8988T (cell line): ENCODE measurements around the gene TUBB4A.

ENCODE experiments used
- DNase-seq: peaks from one replicate; pipeline ENCODE4 v3.0.0; 2011

TUBB4A gene

DNA sequence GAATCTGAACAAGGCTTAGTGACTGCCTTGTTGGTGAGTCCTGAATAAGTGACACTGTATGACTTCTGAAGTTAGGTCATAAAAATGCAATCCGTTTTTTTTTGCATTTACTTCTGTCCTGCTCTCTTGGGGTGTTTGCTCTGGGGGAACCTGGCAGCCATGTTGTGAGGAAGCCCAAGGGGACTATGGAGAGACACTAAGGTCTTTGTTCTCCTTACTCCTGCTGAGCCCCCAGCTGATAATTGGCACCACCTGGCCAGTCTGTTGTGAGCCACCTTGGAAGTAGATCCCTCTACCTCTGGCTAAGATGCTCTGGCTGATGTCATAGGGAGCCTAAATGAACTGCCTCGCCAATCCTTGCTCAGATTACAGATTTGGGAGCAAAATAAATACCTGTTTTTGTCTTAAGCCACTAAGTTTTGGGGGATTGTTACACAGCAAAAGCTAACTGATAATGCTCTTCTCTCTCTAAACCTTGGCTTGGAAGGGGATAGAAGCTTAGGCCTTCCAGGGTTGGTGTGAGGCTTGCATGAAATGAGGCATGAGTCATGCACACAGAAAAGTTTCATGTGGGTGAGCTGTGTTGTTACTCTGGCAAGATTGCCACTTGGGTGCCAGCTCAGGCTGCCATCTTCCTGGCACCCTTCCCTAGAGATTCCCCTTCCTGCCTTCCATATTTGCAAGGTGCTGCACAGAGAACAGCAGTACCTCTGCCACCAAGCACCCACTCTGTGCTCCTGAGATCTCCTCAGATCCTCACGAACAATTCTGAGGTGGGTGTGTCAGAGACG is 10.1 kb downstream of the TUBB4A start:
- DNase-seq = no peak

DNA sequence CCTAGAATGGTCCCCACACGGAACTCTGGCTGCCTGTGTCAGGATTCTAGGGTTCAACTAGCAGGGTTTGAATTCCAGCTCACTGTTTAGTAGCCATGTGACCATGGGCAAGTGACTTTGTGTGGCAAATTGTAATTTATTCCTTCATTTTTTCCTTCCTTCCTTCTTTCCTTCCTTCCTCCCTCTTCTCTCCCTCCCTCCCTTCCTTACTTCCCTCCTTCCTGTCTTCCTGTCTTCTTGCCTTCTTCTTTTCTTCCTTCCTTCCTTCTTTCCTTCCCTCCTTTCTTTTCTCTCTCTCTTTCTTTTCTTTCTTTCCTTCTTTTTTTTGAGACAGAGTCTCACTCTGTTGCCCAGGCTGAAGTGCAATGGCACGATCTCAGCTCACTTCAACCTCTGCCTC is 12.0 kb downstream of the TUBB4A start:
- no peak for DNase-seq

DNA sequence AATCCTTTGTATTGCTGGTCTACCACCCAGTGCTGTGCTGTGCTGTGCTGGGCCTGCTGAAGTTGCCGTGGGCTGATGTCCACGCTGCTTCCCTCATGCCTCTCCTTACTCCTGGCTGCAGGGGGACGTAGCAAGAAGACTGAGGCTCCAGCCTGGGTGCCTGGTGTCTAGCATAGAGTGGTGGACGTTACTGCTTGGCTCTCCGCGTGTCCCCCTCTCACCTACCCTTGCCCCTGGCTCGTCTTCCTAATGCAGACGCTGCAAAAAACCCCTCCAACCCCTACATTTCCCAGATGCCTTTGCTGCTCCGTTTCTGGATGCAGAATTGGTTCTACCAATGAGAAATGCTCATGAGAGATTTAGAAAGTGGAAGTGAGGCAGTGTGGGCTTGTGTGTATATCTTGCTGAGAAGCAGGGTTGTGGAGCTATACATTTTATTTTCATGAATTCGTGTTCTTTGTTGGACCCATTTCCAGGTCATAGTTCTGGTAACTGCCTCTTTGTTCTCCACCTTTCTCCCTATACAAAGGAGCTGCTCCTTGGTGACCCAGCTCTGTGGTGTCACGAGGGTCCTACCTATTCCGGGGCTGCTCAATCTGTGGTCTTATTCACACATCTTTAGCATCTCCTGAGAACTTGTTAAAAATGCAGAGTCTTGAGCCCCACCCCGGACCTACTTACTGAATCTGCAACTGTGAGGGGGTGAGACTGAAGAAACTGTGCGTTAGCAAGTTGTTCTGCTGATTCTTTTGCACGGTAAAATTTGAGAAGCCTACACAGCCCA is 12.6 kb downstream of the TUBB4A start:
- DNase-seq = no peak

DNA sequence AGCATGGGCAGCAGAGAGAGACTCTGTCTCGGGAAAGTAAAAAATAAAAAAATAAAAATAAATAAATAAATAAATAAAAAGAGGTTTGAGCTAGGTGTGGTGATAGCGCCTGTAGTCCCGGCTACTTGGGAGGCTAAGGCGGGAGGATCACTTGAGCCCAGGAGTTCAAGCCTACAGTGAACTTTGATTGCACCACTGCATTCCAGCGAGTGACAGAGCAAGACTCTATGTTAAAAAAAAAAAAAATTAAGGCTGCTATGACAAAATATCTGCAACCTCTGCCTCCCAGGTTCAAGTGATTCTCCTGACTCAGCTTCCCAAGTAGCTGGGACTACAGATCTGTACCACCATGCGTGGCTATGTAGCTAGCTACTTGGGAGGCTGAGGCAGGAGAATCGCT is 17.3 kb downstream of the TUBB4A start:
- DNase-seq = no peak

DNA sequence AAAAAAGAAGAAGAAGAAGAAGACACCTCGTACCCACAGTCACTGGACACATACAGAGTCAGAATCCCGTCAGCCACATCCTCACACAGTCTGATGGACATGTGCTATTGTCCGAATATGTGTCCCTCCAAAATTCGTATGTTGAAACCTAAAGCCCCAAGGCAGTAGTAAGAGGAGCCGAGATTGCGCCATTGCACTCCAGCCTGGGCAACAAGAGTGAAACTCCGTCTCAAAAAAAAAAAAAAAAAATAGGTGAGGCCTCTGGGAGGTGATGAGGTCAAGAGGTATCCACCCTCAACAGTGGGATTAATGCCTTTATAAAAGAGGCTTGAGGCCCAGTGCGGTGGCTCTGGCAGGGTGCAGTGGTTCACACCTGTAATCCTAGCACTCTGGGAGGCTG is 17.9 kb downstream of the TUBB4A start:
- no peak for DNase-seq

DNA sequence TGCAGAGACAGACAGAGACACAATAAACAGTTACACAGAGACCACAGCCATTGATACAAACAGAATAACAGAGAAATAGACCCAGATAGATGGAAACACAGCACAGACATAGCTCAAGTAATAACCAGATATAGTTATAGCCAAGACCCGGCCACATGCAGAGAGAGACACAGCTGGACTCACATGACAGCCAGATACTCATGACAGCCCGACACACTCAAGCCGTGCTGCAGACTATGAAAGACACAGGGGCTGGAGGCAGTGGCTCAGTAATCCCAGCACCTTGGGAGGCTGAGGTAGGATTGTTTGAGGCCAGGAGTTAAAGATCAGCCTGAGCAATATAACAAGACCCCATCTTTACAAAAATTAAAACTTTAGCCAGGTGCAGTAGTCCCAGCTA is 18.9 kb downstream of the TUBB4A start:
- no peak for DNase-seq

DNA sequence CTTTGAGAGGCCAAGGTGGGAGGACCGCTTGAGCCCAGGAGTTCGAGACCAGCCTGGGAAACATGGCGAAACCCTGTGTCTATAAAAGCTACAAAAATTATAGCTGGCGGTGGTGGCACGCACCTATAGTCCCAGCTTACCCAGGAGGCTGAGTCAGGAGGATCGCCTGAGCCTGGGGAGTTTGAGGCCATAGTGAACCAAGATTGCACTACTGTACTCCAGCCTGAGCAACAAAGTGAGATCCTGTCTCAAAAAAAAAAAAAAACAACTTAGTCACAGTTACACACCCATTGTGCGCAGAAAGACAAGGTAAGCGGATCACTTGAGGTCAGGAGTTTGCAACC is 19.8 kb downstream of the TUBB4A start:
- DNase-seq = no peak

DNA sequence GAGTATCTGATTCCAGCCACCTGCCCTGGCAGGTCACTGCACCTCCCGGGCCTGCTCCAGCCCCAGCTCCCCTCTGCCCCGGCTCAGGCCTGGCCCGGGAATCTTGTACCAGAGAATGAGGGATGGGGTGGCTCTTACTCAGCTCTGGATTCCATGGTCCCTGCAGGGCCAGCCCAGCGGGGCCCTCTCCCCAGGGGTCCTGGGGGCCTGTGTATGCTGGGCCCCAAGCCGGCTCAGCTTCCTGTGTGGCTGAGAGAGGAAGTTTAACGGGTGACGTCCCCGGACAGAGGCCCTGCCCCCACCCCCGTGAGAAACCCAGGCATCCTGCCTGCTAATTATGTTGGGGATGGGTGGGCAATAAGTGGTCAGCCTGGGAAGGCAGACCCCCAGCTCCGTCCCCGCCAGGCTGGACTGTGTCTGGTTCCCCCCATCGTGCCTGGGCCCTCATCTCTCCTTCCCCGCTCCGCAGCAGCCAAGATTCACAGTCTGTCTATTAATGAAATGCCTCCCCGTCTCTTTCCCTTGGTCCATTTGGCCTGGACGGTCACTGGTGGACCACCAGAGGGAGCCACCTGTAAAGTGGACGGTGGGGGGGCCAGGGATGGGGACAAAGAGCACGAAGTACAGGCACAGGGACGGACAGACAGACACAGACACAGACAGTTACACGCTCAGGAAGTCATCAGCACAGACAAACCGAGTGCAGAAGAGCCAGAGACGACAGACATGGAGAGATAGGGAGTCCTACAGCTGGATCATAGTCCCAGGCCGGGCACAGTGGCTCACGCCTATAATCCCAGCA is 20.4 kb downstream of the TUBB4A start, which contains the start of gene DENND1C:
DENND1C (minus strand) TSS at position 247 of the 802 bp plus-strand sequence; CDS start at position 155, 92 bp downstream.
- DNase-seq = no peak

DNA sequence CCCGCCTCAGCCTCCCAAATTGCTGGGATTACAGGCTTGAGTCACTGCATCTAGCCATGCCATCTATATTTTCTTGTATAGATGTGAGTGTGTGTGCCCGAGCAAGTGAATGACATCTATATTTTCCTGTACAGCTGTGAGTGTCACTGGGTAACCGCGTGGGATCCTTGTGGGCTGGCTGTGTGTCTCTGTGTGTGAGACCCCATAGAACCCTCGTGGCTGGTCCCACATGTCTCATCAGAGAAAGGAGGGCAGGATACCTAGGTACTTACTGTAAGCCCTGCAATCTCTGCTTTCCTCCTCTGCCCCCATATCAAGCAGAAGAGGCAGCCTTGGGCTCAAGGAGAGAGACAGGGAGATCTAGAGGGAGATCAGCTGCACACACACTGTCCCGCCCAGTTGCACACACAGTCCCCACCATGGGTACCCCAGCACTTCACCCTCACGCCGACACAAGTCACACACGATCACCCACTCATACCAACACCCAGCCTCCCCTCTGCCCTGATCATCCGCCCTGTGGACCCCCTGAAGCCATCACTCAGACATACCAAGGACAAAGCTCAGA is 21.2 kb downstream of the TUBB4A start:
- DNase-seq = no peak

DNA sequence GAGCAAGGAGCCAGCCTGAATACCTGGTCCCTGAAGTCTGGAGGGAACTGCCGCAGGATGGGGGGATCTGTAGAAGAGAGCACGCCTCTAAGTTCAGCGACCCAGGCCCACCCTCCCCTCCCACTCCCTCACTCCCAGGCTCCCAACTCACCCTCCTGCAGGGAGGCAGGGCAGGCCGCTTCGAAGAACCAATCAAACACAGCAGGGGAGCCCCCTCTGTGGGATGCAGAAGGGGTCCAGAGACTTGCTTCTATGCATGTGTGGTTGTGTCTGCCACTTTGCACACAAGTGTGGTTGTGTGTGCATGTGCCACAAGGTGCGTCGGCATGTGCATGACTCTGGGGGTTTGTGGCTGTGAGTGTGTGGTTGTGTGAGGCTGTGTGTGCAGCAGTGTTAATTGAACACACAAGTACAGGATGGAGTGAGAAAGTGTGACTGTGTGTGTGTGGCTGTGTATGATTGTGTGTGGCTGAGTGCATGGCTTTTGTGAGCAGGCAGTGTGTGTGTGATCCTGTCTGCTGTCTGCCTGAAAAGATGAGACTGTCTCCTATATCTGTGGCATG is 22.2 kb downstream of the TUBB4A start:
- no peak for DNase-seq

DNA sequence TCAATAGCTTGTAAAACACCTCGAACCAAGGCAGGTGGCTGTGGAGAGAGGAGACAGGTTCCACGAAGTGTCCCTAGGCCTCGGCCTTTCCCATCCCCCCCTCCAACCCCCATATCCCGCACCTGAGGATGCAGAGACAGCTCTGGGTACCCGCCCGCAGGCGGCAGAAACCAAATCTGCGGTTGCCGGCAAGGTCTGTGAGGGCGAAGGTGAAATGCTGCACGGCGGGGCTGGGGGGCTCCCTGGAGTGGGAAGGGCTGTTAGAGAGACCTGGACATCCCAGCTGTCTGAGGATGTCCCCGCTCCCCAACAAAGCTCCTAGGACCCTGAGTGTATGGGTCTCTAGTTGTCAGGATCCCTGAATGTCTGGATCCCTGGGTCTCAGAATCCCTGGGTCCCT is 23.3 kb downstream of the TUBB4A start:
- DNase-seq = no peak

DNA sequence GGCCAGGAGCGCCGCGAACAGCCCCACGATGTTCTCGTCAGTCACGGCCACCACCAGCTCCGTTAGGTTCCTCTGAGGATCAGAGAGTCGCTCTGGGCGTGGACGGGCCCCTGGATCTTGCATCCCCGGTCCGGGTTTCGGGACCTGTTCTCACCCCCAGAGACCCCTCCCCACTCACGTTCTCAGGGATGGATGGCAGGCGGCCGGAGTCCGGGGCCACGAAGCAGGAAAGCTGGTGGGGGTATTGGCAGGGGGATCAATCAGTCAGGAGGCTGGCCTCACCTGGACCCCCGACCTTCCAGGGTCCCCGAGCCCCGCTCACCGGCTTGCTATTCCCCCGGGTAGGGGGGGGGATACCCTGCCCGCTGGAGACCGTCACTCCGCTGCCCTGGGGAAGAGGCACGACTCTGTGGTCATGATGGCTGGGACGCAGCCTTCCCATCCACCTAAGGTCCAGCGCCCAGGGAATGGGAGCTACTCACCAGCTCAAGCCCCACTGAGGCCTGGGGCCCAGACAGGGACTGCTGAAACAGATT is 25.1 kb downstream of the TUBB4A start:
- no peak for DNase-seq

DNA sequence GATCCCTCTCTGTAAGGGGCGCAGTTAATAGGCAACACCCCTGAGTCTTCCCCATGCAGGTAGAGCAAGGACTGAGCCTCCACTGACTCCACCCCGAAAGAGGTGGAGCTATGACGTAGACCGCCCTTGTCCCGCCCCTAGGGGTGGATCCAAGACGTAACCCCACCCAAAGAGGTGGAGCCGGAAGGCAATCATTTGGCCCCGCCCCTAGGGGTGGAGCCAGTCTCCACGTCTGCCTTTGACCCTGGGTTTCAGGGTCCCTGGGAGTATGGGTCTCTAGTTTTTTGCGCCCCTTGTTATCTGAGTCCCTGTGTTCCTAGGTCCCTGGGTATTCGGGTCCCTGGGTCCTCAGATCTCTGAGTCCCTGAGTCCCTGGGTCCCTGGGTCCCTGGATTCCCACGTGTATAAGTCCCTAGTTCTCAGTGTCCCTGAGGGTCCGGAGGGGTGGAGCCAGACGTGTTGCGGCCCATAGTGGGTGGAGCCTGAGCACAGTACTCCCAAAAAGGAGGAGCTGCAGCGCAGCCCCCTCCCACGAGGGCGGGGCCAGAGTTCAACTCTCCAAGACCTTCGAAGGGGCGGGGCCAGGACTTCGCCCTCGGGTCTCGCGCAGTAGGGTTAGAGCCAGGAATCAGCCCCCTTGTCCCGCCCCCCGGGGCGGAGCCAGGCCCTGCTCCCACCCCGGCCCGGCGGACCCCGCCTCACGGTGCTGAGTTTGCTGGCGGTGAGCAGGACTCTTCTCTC is 25.8 kb downstream of the TUBB4A start:
- no peak for DNase-seq

DNA sequence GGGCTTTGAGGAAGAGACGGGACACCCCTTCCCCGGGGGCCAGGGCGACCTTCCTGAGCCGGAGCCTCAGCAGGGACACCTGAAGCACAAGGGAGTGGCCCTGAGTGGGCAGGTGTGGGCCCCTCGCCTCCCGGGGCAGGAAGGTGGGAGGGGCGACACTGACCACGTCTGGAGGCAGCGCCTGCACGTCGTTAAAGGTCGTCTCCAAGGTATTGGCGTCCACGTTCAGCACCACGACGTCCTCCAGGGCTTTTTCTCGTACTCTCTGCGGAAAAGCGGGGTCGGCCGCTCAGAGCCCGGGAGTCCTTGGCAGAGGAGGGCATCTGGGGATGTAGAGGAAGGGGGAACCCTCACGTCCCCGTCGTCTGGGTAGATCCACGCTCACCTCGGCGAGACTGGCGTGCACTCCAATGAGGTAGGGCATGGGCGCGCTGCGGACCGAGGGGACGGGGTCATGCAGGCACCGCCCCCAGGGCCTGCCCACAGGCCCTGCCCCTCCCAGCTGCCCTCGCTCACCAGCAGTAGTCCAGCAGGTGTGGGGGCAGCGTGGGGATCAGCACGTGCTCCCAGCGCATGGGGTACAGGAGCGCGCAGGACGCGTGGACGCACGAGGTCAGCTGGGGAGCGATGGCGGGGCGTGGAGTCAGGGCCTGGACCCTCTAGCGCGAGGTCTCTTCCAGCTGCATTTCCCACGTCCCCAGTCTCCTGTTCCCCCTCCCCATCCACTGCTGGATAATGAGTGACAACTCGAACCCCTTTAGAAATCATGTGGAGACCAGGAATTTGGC is 26.6 kb downstream of the TUBB4A start:
- DNase-seq = no peak

DNA sequence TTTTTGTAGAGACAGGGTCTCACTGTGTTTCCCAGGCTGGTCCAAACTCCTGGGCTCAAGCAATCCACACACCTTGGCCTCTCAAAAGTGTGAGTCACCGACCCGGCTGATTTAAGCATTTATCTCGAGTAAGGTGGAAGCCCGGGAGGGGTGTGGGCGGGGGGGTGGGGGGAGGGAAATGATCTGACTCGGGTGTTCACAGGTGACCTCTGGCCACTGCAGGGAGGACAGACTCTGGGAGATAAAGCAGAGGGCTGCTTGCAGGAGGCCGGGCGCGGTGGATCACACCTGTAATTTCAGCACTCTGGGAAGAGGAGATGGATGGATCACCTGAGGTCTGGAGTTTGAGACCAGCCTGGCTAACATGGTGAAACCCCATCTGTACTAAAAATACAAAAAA is 28.5 kb downstream of the TUBB4A start:
- DNase-seq = no peak

DNA sequence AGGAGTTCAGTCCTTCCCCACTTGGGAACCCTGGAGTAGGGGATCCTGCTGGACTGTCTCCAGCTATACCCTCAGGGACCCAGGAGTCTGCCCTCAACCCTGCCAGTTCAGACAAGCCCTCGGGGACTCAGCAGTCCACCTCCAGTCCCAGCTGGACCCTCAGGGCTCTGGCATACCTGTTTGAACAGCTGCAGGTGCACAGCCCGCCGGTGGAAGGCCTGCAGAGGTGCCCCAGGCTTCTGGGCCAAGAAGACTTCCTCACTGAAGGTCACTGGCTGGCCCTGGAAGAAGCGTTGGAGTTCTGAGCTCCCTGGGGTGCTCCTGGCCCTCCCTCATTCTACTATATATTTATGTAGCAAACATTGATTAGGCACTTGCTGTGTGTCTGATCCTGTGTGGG is 29.4 kb downstream of the TUBB4A start:
- no peak for DNase-seq

DNA sequence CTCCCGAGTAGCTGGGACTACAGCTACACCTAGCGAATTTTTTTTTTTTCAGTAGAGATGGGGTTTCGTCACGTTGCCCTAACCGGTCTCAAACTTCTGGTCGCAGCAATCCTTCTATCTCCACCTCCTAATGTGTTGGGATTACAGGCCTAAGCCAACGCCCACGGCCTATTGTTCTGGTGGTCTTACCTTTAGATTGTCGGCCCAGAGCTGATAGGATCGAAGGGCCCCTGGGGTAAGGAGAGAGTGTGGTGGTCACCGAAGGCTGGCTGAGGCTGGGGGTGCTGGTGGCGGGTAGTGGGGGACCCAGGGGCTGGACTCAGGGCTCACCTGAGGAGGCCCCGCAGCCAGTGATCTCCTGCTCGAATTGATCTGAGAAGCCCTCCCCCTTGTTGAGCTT is 31.0 kb downstream of the TUBB4A start:
- DNase-seq = no peak

DNA sequence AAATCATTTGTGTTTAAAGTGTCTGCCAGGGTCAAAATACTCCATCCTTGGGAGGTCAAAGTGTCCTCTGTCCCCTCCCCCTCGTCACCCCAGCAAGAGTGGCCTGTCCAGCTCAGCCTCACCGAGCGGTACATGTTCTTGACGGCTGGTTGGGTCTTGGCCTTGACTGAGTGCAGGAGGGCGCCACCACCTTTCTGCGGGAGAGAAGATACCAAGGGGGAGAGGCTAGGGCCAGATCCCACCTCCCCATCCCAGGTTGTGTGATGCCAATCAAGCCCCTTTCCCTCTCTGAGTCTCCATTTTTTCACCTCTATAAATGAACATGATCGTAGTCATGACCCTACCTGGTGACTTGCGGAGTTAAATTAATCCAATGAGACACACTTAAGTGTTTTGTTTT is 31.9 kb downstream of the TUBB4A start:
- DNase-seq = no peak

DNA sequence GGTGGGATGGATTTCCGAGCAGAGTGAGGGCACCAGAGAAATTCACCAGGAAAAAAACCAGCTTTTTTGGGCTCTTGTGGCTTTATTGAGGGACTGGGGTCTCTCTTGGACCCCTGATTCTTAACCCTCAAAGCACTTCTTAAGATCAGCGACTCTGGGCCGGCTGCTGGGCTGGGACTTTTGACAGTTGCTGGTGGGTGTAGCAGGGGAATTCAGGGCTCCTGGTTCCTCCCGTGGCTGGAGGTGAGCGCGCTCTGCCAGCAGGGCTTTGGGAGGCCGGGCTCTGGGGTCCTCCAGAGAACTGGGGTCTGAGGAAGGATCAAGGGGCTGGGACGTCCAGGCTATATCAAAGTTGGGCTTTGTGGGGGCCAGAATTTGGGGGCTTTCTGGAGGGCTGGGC is 34.7 kb downstream of the TUBB4A start:
- DNase-seq = no peak

DNA sequence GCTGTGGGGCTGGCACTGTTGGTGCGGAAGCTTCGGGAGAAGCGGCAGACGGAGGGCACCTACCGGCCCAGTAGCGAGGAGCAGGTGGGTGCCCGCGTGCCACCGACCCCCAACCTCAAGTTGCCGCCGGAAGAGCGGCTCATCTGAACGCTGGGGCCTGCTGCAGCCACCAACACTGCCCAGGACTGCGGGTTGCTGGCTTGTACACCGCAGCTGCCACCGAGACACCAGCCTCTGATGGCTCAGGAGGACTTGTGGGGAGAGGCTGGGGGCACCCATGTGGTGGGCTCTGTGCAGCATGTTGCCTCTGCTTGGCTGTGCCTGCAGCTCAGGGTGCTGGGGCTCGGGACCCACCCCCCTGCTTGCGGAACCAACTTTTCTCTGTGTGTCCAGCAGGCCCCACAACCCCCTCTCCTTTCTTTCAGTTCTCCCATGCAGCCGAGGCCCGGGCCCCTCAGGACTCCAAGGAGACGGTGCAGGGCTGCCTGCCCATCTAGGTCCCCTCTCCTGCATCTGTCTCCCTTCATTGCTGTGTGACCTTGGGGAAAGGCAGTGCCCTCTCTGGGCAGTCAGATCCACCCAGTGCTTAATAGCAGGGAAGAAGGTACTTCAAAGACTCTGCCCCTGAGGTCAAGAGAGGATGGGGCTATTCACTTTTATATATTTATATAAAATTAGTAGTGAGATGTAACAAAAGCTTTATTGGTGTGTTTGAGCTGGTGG is 35.4 kb downstream of the TUBB4A start:
- no peak for DNase-seq
